HG02938 (cell line): ENCODE measurements around the gene EFCAB13.
"Not testable (repeated sequence)": the region's sequence is repeated elsewhere in the genome, so short reads cannot be mapped to it uniquely, and the experiment has no call there.

ENCODE experiments used
- ATAC-seq: cut with Tn5 transposase; IDR thresholded peaks from one replicate; pipeline ENCODE4 v1.9.1; 2021; ENCODE audit warnings: mild to moderate bottlenecking, moderate library complexity; ENCODE audit not compliant: unreplicated experiment

EFCAB13 gene

GRCh38 chr17:47324224-47325020 is 667 bp downstream of the EFCAB13 start:
- ATAC-seq = peak; percentile 50

- ATAC-seq = no peak
Measured at GRCh38 chr17:47325176-47325575, 1.4 kb downstream of the EFCAB13 start.

- ATAC-seq = no peak
Measured at GRCh38 chr17:47330548-47330947, 6.8 kb downstream of the EFCAB13 start.

GRCh38 chr17:47332287-47332686 is 8.5 kb downstream of the EFCAB13 start:
- no peak for ATAC-seq

GRCh38 chr17:47335101-47335936 is 11.6 kb downstream of the EFCAB13 start:
- ATAC-seq = no peak

- ATAC-seq = no peak
Measured at GRCh38 chr17:47338026-47338425, 14.3 kb downstream of the EFCAB13 start.

- ATAC-seq = no peak
Measured at GRCh38 chr17:47352848-47353247, 29.1 kb downstream of the EFCAB13 start.

- no peak for ATAC-seq
Measured at GRCh38 chr17:47358652-47359051, 34.9 kb downstream of the EFCAB13 start.

- ATAC-seq = no peak
Measured at GRCh38 chr17:47363171-47363570, 39.4 kb downstream of the EFCAB13 start.

- ATAC-seq = no peak
Measured at GRCh38 chr17:47367257-47367656, 43.5 kb downstream of the EFCAB13 start.

- no peak for ATAC-seq
Measured at GRCh38 chr17:47368262-47368661, 44.5 kb downstream of the EFCAB13 start.

GRCh38 chr17:47370899-47371298 is 47.1 kb downstream of the EFCAB13 start:
- ATAC-seq = not testable (repeated sequence)

GRCh38 chr17:47373002-47373401 is 49.2 kb downstream of the EFCAB13 start:
- no peak for ATAC-seq

GRCh38 chr17:47376247-47376646 is 52.5 kb downstream of the EFCAB13 start:
- ATAC-seq = no peak

- no peak for ATAC-seq
Measured at GRCh38 chr17:47388825-47389224, 65.1 kb downstream of the EFCAB13 start.

- ATAC-seq = not testable (repeated sequence)
Measured at GRCh38 chr17:47397532-47398128, 73.9 kb downstream of the EFCAB13 start.

GRCh38 chr17:47400333-47400732 is 76.6 kb downstream of the EFCAB13 start:
- ATAC-seq = no peak

- no peak for ATAC-seq
Measured at GRCh38 chr17:47401100-47401499, 77.3 kb downstream of the EFCAB13 start.

- ATAC-seq = no peak
Measured at GRCh38 chr17:47404006-47404405, 80.3 kb downstream of the EFCAB13 start.

GRCh38 chr17:47404875-47405274 is 81.1 kb downstream of the EFCAB13 start:
- ATAC-seq = no peak

GRCh38 chr17:47413872-47414271 is 90.1 kb downstream of the EFCAB13 start:
- ATAC-seq = no peak

GRCh38 chr17:47414612-47415011 is 90.9 kb downstream of the EFCAB13 start:
- ATAC-seq = no peak
